AG09309 (cell line): ENCODE data around the gene MICU1.
A peak's percentile ranks its signal among the peaks of the same experiment; 100 is the strongest.

Experiments
- DNase-seq: peaks from one replicate; pipeline ENCODE4 v3.0.0-alpha.2; 2010; ENCODE audit warnings: low read depth
- H3K4me3 ChIP-seq: 2 replicates; pipeline ENCODE4 v1.5.1; 2011; ENCODE audit warnings: mild to moderate bottlenecking, low read depth, low read length, moderate library complexity; ENCODE audit not compliant: control insufficient read depth
- TF ChIP-seq, protein P1 (sequence below): IDR thresholded peaks from 2 replicates; pipeline ENCODE4 v1.5.1; 2011; ENCODE audit warnings: mild to moderate bottlenecking, low read depth, low read length, inconsistent platforms; ENCODE audit not compliant: insufficient read depth, control insufficient read depth; ENCODE audit errors: missing control alignments

Gene MICU1

DNA sequence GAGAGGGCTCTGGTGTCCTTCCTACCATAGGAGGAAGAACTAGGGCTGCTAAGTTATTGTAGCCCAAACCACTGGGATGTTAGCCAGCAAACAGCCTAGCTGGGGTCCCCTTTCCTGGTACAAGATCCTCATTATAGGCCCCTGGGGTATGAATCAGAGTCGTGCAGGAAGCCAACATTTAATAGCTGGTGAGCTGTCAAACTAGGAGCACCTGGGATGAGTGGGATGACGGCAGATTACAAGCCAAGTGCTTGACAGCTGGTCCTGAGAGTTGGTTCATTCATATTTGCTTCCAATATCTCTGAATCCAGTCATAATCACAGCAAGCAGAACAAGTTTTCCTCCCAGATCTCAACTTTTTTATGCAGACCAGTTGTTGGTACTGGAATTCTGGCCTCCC lies 246.1 kb downstream of the MICU1 start:
- H3K4me3 ChIP-seq, result no peak overlapping the region
- DNase-seq, result no peak
- TF ChIP-seq, protein P1, sequence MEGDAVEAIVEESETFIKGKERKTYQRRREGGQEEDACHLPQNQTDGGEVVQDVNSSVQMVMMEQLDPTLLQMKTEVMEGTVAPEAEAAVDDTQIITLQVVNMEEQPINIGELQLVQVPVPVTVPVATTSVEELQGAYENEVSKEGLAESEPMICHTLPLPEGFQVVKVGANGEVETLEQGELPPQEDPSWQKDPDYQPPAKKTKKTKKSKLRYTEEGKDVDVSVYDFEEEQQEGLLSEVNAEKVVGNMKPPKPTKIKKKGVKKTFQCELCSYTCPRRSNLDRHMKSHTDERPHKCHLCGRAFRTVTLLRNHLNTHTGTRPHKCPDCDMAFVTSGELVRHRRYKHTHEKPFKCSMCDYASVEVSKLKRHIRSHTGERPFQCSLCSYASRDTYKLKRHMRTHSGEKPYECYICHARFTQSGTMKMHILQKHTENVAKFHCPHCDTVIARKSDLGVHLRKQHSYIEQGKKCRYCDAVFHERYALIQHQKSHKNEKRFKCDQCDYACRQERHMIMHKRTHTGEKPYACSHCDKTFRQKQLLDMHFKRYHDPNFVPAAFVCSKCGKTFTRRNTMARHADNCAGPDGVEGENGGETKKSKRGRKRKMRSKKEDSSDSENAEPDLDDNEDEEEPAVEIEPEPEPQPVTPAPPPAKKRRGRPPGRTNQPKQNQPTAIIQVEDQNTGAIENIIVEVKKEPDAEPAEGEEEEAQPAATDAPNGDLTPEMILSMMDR, result no peak

DNA sequence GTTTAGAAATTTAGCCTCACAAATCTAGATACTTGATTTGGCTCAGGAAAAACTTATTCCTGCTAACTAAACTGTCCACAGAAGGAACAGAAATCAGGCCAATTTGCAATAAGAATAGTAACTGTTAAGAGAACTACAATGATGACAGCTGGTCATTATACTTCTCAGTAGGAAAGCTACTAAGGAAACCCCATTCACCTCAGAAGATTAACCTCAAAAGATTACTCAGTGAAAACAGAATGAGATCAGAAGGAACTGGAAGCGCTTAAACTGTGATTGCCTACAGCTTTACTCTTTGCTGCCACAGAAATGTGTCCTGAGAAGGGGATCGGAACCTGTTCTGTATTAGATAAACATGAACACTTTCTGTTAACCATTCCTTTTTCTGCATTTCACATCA lies 246.8 kb downstream of the MICU1 start:
- TF ChIP-seq, protein P1, result no peak
- no peak for DNase-seq
- H3K4me3 ChIP-seq, result no peak overlapping the region

DNA sequence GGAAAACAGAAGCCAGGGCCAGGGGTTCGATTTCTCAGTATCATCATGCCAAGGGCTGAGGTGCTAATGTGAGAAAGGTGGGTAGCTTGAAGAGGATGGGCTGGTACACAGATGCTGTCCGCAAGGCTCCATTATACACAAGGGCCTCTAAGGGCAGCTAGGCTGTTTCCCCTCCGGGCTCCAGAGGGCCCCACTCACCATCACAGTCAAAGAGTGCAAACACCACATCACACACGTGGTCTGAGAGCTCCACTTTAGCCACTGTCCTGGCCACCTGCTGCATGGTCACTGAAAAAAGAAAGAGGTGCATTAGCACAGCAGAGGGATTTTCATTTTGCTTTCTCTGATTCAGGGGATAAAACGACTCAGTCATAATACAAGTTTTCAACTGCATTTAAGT lies 250.3 kb downstream of the MICU1 start:
- no peak overlapping the region for H3K4me3 ChIP-seq
- TF ChIP-seq, protein P1, result peak; percentile 11
- no peak for DNase-seq

DNA sequence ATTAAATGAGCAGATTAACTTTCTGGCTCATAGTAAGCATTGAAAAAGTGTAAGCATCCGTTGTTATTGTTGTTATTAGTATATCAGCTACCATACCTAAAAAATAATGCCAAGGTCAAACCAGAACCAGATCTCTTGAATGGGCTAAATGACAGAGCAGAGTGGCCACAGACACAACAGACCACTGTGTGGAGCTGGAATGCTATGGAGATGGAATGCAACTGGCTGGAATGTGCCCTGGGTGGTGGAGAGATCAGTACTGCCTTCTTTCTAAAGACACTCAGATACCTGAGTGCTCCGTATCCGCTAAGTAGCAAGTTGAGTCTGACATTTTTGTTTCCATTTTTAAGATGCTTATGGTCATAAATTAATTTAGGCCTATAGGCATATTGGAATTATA lies 250.7 kb downstream of the MICU1 start:
- TF ChIP-seq, protein P1, result no peak
- no peak for DNase-seq
- no peak overlapping the region for H3K4me3 ChIP-seq

DNA sequence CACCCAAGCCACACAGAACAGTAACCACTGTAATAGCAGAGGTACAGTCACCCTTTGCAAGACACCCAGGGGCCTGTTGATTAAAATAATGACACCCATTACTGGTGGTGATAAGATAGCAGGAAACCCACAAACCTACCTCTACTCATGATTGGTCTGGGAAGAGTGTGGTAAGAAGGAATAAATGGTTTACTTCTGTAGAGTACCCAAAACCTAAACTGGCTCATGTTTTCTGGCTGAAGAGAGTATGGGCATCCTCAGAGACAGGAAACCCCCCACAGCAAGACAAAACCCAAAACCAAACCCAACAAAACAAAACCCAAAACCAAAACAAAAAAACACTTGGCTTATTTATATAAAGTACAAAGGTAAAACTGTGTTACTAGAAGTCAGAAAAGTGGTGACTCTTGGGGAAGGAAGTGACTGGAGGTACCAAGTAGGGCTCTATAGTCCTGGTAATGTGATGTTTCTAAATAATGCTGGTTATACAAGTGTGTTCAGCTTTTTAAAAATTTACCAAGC lies 255.6 kb downstream of the MICU1 start:
- DNase-seq, result no peak

DNA sequence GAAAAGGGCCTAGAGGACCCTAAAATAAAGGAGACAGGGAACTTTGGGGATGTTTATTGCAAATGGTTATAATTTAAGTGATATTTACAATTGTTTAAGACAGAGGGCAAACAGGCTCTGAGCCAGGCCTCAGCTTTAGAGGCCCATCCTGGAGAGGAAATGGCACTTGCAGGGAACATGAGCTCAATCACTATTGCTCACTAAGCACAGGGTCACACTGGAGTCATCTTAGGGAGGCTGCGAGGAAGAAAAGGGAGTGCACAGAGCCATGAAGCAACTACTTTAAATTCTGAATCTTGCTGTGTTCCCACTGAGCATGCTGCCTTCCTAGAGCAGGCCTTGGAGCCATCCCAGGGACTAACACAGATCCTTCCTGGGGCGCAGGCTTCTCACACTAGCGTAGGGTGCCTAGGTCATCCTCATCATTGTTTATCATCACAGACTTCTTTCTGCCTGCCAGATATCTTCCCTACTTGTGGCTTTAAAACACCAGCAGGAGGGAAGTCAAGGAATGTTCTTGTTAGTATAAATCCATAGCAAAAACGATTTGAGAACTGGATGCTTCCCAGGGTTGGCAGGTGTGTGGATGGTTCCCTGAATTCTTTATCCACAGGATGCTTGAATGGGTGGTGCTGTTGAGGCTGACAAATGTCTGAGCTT lies 258.4 kb downstream of the MICU1 start:
- no peak for DNase-seq
- TF ChIP-seq, protein P1, result no peak
- H3K4me3 ChIP-seq, result no peak overlapping the region

More for the DNA sequence above, 255.6 kb downstream of the MICU1 start:
- TF ChIP-seq, protein P1, result no peak
- H3K4me3 ChIP-seq, result no peak overlapping the region
